Stimulated activated CD8-positive, alpha-beta memory T cell treated with anti-CD3 and anti-CD28 coated beads, Interleukin-7, amount 100 ng/mL, for 4 hours (primary cell): ENCODE data around the gene NUDT10.
"Not testable (repeated sequence)": the region's sequence is repeated elsewhere in the genome, so short reads cannot be mapped to it uniquely, and the experiment has no call there.

ENCODE experiments used
- DNase-seq, 2 donors: peaks; one replicate each; pipeline ENCODE4 v3.0.0-alpha.2; 2020; ENCODE audit warnings: low read depth in 2 of 2

NUDT10 gene

DNA sequence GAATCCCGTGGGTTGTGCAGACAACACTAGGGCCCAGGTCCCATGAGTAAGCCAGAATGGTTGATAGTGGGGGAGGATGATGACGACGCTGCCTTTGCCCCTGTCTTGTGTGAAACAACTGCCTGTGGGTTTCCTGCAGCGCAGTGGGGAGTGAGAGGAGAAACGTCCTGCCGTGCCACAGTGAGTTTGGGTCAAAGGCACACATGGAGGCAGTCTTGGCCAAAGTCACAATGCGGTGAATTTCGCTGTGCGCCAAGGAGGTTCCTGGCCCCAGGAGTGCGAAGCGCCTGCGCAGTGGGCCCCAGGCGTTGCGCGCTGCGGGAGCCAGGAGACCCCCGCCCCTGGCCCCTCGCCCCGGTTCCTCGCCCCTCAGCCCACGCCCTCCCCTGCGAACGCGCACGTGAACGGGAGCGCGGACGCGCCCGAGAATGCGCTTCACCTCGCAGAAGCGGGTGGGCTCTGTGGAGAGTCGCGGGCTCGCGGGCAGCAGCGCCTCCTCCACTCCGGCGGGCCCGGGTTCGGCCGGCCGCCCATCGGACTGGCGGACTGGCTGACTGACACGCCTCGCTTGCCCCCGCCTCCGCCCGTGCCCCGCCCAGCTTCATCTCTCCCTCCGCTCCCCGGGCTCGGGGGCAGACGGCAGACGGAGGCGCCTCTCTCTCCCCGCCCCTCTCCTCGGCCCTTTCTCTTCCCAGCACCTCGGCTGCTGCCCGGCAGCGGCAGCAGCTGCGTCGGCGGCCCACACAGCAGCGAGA lies at the start of gene NUDT10:
Gene NUDT10 (plus strand): TSS at position 635 of the 755 bp plus-strand sequence. CDS start 144 bp downstream, outside the sequence.
- peak; percentile 10 to 21 for DNase-seq

- DNase-seq: no peak
Measured at GRCh38 chrX:51292421-51292820, 40.2 kb upstream of the NUDT10 start.

DNA sequence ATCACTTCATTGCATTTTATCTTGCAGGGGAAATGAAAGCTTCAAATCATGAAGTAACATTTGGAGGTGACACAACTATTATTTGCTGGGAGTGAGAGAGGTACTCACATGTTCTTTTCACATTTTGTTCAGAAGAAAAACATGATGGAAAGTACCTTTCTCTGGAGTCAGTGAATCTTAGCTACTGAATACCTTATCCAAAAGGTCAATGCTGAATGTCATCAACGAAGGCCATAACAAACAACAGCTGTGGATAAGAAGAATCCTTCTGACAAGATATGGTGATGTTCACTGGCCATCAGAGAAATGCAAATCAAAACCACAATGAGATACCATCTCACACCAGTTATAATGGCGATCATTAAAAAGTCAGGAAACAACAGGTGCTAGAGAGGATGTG lies 36.5 kb upstream of the NUDT10 start:
- no peak for DNase-seq

DNA sequence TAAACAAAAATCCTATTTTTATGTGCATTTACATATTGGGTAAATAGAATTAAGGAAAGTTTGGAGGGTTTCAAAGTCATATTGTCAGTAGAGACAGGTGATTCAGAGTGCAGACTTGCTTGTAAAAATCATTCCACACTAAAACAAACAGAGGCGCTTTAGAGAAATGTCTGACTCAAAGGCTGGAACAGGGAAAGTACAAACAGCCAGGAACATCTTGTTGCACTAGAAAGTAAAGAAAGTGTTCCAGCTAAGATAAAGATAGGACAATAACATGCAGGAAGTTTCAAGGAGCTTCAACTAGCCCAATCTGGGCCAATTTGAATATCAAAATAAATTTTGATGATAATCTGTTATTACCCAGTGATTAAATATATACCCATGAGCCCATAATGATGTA lies 16.4 kb upstream of the NUDT10 start:
- no peak for DNase-seq

DNA sequence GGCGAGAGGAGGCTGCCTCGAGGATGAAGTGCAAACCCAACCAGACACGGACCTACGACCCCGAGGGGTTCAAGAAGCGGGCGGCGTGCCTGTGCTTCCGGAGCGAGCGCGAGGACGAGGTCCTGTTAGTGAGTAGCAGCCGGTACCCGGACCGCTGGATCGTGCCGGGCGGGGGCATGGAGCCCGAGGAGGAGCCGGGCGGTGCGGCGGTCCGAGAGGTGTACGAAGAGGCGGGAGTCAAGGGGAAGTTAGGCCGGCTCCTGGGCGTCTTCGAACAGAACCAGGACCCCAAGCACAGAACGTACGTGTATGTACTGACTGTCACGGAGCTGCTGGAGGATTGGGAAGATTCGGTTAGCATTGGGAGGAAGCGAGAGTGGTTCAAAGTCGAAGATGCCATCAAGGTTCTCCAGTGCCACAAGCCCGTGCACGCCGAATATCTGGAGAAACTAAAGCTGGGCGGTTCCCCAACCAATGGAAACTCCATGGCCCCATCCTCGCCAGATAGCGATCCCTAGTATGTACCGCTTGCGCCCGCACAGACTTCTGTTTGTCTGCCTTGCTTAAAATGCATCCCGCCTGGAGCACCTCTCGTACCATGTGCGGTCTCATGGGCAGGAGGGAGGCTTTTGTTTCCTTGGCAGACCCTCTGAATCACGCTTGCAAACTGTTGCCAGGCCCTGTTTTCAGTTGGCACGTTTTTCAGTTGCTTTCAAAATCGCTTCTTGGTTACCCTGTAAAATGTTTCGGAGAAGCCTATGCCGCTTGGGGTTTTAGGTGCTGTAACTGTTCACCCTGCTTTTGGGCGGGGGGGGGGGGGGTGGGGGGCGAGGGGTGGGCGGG lies 542 bp downstream of the NUDT10 start:
- DNase-seq: not testable (repeated sequence)

- DNase-seq: no peak
Measured at GRCh38 chrX:51334276-51334675, 1.7 kb downstream of the NUDT10 start.

DNA sequence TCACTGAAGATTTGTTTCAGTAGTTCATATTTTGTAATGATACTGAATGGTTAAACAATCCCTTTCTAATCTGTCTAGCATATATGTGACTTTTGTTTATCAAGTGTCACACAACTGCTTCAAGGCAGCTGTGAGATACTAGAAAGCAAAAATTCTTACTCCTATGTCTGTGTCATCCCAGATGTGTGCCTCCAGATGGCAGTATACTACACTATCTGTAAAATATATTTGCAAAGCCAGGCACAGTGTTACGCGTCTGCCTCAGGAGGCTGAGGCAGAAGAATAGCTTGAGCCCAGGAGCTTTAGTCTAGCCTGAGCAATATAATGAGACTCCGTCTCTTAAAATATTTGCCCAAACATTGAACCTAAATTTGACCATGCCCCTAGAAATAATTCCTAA lies 4.0 kb downstream of the NUDT10 start:
- DNase-seq: no peak

- DNase-seq: no peak
Measured at GRCh38 chrX:51361251-51361650, 28.6 kb downstream of the NUDT10 start.

- DNase-seq: no peak
Measured at GRCh38 chrX:51376672-51377071, 44.0 kb downstream of the NUDT10 start.
